Measurements from ENCODE around the gene ATAD2B.

ATAD2B gene

DNA sequence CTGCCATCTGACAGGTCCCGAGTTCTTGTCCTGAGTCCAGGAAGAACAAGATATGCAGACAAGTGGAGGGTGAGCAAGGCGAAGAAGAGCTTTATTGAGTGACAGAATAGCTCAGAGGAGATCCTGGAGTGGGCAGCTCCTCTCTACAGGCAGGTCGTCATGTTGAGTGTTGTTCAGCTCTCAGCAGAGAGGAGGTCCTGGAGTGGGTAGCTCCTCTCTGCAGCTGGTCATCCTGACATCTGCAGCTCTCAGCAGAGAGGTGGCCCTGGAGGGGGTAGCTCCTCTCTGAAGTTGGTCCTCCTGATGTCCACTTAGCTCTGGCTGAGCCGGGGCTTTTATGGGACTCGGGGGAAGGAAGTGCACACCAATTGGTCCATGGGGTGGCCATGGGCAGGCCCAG is 90.4 kb downstream of the ATAD2B start:
- no peak for DNase-seq

DNA sequence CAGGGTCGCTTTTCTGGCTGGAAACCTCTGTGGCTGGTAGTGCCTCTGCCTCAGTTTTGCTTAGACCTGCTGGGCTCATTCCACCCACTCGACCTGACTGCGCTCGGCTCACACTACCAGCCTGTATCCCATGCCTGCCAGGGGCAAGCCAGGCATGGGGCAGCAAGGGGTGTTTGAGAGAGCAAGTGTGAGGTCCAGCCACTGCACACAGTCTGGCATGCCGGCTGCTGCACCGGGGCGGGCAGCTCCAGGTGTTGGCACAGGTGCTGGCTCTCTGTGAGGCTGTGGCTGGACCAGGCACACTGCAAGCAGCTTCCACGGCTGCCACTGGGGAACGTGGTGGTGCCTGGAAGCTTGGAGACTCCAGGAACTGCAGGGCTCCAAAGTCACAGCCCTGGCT is 90.9 kb downstream of the ATAD2B start:
- DNase-seq, result no peak

DNA sequence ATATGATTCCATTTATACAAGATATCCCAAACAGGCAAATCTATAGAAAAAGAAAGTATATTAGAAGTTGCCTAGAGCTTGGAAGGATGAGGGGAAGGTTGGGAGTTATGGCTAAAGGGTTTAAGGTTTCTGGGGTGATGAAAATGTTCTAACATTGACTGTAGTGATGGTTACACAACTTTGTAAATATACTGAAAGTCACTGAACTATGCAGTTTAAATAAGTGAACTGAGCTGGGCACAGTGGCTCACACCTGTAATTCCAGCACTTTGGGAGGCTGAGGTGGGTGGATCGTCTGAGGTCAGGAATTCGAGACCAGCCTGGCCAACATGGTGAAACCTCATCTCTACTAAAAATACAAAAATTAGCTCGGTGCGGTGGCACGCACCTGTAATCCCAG is 91.5 kb downstream of the ATAD2B start:
- DNase-seq, result no peak

DNA sequence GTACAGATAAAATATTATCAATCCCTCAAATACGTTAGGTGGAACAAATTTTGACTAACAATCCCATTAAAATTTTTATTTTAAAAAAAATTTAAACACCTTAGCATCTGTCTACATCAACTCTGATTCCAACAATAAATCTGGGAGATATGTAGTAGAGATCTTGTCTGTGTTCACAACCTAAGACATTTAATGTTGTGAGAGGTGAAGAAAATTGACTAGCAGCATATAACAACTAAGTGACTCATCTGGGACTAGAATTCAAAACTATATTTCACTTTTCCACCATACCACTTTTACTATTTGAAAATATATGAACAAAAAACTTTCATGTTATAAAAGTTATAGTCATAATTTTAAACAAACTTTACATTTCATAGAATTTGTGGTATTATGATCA is 97.9 kb downstream of the ATAD2B start:
- no peak for DNase-seq

DNA sequence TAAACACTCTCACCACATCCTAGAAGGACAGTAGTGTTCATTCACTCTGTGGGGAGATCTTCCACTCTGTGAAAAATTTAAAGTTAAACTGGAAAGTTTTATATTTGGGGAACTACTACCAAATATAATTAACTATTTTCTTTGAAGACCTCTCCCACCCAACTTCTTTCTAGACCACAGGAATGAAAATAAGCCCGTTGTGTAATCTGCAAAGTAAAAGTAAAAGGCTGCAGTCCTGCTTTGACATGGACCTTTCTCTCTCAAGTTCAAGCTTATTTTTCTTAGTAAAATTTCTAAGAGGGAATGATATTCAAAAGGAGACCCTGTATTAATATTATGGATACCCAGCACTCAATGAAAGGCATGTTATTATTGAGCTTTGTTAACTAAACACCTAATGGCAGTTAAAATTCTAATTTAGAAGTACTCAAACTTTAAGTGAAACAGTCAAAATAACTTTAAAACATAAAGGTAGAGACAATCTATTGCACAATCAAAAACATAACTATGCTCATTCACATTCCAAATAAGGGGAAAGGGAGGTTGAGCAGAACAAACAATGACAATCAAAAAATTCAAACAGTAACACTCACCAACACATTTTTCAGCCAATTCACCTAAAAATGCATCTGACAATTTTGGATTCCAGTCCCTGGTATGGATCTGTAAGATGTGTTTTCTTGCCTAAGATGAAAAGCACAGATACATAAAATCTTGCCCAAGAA is 98.5 kb downstream of the ATAD2B start:
- no peak for DNase-seq

DNA sequence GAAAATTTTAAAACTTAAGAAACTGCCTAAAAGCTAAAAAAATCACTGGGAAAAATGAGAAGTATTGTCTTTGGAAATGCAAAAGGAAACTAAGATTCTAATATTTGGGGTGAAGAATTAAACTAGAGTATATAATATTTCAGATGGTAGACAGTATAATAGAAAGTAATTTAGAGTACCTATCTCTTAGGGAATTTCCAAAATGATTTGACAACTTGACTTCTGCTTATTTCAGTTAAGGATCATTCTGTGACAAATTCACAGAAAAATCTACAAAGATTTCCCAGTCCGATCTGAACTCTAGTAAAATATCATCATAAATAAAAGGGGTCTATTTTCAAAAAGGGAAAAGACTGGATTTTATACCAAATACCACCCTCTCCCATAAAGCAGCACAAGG is 99.6 kb downstream of the ATAD2B start:
- DNase-seq, result no peak

DNA sequence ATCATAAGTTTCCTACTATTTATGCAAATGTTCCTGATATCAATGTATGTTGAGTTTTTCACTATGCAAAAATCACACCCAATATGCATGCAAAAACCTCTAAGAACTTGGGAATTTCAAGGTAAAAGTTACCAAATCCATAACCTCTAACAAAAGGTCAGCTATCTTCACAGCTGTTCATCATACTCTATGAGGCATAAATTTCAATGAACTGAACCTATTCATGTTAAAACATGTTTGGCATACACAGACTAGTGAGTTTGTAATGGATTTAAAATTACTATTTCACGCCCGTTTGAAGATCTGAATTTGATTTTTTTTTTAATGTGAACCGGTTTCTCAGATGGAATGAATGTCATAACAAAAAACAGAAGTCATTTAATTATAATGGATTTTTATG is 100.2 kb downstream of the ATAD2B start:
- DNase-seq, result no peak

DNA sequence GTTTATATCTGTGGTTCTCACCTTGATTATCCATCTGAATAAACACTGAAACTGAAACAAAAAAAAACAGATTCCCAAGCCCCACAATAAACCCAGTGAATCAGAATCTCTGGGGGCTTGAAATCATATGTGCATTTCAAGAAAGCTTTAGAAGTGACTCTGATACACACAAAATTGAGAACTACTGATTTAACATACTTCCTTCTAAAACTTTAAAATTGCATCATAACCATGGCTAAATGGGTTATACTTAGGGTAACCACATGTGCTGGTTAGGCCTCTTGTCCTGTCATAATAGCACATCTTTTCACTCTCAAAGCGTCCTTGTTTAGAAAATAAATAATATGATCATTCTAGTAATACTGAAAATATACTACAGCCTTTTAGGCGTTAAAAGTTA is 100.9 kb downstream of the ATAD2B start:
- no peak for DNase-seq

DNA sequence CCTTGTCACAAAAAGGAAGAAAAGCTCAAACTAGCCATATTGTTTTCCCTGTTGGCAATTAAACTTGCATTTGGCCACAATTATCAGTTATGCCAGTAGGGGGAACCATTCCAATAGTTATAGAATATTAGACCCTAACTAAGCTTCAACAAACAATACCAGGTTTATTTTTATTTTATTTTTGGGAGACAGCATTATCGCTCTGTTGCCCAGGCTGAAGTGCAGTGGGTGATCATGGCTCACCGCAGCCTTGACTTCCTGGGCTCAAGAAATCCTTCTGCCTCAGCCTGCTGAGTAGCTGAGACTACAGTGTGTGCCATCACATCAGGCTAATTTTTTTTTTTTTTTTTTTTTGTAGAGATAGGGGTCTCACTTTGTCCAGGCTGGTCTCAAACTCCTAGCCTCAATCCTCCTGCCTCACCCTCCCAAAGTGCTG is 102.1 kb downstream of the ATAD2B start:
- DNase-seq, result peak; percentile 46

DNA sequence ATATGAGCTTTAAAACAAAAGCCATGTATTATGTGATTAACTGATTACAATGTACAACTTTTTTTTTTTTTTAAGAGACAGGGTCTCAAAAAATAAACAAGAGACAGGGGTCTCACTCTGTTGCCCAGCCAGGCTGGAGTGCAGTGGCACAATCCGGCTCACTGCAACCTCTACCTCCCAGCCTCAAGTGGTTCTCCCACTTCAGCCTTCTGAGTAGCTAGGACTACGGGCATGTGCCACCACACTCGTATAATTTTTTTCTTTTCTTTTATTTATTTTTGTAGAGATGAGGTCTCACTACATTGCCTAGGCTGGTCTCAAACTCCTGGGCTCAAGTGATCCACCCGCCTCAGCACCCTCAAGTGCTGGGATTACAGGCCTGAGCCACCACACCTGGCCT is 103.1 kb downstream of the ATAD2B start:
- DNase-seq, result no peak

DNA sequence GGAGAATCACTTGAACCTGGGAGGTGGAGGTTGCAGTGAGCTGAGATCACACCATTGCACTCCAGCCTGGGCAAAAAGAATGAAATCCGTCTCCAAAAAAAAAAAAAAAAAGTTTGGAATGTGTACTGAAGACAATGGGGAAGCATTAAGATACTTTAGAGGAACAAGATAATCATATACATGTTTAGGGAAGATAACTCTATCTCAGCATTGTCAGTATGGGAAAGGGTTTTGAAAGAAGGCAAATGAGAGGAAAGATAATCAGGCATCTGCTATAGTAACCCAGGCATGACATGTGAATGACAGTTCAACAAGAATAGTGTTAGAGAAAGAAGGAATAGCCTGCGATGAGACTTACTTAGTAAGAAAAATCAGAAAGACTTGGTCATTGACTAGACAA is 112.0 kb downstream of the ATAD2B start:
- DNase-seq, result no peak

DNA sequence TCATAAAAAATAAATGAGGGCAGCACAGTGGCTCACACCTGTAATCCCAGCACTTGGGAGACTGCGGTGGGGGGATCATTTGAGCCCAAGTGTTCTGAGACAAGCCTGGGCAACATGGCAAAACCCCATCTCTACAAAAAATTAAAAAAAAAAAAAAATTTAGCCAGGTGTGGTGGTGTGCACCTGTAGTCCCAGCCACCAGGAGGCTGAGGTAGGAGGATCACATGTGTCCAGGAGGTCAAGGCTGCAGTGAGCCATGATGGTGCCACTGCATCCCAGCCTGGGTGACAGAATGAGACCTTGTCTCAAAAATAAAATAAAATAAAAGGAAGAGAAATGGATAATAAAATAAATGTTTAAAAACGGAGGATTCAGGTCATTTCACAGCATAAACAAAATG is 113.5 kb downstream of the ATAD2B start:
- no peak for DNase-seq

DNA sequence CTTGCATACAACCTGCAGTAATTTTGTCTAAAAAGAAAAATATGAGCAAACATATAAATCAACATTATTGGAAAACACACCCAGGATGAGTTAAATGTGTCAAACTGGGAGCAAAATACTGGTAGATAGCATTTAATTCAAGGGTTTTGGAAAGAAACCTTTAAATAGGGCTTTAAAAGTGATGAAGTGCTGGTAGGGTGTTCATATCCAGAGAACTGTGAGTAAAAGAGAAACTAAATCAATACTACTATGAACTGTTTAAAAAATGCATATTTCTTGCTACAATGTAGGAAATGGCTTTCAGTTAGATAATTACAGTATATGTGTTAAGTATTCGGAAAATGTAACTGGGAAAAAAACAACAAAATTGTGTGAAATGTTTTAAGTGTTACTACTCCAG is 117.8 kb downstream of the ATAD2B start:
- no peak for DNase-seq

DNA sequence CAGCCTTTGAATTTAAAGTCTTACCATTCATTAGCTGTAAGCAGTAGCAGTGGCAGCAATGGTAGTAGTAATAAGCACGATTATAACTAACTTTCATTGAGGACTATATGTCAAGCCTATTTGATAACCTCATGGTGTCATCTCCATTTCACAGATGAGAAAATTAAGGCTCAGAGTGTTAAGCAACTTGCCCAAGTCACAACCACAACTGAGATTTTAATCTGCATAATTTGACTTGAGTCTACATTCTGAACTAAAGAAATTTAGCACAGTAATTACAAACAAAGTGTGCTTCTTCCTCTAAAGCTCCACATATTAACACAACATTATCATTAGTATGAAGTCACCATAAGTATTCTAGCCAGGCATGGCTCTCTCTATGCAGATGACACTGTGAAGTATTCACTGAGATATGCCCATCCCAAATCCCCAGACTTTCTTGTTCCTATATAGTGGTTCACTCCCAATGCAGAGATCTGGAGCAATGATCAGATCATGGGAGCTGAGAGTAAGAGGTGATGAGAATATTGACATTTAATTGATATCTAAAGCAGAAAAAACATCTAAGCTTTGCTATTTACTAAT is 120.2 kb downstream of the ATAD2B start:
- no peak for DNase-seq

DNA sequence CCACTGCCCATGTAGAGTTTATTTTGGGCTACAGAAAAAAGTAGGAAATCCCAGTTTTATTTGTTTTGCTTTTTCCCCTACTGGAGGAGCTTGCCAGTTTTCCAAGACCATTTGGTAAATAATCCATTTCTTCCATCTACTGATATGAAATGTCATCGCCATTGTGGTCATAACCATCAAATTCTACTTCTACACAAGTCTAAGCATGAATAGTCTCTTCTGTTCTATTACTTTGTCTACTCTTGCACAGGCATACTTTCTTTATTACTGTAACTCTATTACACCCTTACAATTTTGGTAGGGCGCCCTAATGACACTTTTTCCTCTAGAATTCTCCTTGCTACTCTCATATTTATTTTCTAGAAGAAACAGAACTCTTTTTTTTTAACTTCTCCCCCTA is 120.7 kb downstream of the ATAD2B start:
- no peak for DNase-seq

DNA sequence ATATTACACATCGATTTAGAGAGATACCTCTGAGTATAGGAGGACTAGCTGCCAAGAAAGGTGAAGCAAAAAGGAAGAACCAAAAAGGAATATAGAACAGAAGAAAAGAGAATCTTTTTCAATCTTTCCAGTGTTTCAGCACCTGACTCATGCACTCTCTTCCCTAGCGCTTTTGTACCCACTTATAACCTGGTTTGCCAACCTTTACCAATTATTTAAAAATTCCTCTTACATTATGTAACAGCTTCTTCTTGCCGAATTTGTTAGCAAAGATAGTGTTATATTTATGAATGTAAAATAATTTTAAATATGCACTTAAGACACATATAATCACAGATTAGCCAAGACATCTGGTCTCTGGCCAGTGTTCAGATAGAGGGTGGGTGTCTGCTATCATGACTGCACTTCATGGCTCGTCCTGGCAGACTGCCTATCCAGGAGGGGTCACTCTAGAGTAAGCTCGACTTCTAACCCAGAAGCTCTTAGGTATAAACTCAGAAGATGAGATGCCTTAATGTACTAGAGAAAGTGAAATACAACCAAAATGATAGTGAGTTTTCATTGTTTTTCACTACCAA is 122.9 kb downstream of the ATAD2B start:
- peak; percentile 27 for DNase-seq

DNA sequence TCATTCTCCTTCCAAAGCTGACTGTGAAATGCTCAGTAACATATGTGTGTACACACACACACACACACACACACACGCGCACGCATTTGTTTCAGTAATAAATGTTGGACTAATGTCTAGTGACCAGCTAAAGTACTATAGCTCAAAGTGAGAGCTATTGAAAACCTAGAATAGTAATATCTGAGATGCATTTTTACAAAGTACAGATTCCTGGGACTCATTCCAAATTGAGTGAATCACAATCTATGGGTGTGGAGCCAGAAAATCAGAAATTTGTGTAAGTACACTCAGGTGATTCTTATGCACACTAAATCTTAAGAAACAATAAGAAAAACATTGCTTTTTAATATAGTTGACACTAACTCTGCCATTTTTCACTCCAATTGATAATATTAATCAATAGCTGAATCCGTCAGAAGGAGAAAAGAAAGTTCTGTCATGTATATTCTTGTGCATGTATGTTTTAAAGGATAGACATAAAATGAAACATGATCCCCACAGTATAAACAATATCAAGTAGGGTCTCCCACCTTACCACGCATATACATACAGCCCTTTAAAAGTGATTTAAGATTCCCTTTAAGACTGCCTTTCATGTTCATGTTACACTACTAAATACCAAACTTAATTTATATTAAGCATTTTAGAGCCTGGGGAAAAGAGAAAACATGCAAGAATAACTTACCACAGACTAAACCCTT is 123.5 kb downstream of the ATAD2B start:
- DNase-seq, result no peak

DNA sequence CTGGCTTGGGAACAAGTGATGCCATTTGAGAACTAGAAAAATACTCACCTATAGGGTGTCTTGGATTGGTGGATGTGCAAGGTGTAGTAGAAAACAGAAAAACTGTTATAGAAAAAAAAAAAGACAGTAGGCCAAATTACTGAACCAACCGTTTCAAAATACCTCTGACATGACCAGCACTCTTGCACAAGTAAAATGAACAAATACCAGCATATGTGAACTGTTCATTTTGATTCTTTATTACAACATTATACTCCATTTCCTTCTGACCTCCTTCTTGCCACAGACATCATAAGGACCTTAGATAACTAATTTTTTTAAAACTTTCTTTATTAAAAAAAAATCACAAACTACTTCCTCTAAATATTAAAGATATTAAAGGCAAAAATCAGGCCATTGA is 125.5 kb downstream of the ATAD2B start:
- DNase-seq, result no peak

DNA sequence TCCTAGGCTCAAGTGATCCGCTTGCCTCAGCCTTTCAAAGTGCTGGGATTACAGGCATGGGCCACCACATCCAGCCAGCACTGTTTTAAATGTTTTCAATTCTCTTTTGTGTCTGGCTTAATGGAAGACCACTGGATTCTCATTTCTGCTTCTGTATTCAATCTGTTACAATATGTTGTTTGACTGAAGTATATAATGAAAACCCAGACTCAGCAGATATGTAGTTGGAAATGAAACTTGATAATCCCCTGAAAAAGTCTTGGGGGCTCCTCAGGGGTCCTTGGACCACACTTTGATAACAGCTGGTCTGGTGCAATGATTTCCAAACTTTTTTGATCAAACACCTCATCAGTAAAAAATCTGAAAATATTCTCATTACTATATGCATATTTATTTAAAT is 132.7 kb downstream of the ATAD2B start:
- DNase-seq, result no peak

DNA sequence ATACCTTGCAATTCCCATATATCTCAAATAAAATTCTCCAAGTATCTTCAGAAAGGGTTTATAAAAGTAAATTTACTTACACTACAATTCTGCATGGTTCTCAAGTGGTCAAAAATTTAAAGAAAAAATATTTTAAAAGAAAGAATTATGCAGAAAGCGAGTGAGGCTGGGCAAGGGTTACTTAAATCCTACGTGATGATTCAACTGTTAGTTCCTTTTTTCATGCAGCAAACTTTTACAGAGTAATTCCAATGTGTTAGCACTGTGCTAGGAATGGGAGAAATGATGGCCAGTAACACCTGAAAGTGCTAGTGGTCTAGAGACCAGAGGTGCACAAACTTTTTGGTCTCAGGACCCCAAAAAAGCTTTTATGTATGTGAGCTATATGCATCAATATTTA is 133.4 kb downstream of the ATAD2B start:
- DNase-seq, result no peak

DNA sequence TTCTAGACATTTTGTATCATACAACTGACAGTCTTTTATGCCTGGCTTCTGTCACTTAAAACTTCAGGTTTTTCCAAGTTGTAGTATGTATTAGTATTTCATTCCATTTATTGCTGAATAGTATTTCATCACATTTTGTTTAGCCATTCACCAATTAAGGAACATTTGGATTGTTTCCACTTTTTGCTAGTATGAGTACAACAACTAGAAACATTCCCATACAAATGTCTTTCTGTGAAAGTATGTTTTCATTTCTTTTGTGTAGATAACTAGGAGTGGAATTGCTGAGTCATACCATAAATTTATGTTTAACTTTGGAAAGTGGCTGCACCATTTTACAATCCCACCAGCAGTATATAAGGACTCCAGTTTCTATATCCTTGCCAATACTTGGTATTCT is 135.9 kb downstream of the ATAD2B start:
- no peak for DNase-seq

DNA sequence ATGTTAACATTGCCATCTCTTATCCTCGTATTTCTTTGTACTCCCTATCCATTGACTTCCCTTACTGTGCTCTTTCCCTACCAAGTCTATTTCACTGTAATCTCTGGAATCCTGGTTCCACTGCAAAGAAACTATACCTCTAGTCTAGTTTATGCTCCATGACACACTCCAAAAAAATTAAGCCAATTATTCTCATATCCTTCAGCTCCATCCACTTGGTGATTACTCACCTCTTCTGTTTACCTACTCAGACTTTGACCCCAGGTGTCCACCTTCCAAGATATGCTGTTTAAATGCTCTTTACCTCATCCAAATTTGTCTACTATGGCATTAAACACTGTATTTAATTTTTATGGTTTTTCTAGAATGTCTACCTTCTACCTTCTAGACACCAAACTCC is 137.9 kb downstream of the ATAD2B start:
- no peak for DNase-seq

DNA sequence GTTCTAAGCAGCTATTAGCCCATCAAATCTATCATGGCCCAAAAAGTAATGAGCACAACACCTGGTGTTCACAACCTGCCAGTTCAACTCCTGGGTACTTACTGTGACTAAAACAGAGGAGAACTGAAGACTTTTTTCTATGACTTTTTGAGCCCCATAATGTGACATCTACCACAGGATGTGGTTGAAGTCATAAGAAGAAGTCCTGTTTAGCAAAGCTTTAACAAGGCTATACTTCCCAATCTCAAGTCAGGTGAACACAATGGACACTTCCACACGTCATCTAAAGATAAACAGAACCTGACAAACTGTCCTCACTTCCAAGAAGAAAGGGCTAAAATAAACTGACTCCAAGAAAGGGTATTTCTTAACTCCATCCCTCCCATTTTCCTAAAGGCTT is 138.8 kb downstream of the ATAD2B start:
- no peak for DNase-seq

DNA sequence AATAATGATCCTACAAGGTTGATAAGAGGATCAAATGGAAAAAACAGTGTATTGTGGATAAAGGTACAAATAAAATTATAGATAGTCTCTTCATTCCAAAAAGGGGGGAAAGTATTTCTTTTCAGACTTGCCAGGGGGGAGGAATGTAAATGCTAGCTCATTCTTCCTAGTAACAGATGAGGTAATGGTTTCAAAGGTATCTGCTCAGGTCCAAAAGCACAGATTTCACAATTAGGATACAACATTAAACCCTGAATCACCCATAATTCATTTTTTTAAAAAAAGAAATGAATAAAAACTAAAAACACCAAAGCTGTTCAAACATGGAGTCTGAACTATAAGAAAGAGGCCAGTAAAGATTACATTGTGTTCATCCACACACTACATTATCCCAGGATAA is 142.0 kb downstream of the ATAD2B start:
- DNase-seq, result no peak
